K562 (cell line): ENCODE data around the gene CFL2. TPM values are rescaled to one million over a fixed set of nuclear protein-coding genes. Genes with fewer than 3 reads are reported as not detected.

Source experiments
- ATAC-seq: fragments of 200-7000 bp; cut with Tn5 transposase; 3 replicates; pipeline ENCODE4 v1.9.1; 2020; ENCODE audit warnings: moderate library complexity
- BruUV-seq: library from RNA; stranded (reverse); fragments of 400-500 nt; replicated peaks from 2 replicates; lab custom pipeline; 2021; lab: Mats Ljungman, UMichigan
- CTCF ChIA-PET: fragments of 300-600 bp; formaldehyde crosslinking; extraction: SDS; loops from one replicate; lab custom pipeline; 2021; ENCODE audit warnings: low intra/inter-chr PET ratio; lab: Yijun Ruan, JAX
- POLR2A ChIA-PET: fragments of 300-600, 350-650 bp; sonication (Branson Sonifier 250); formaldehyde crosslinking; extraction: SDS; loops from one replicate; lab custom pipeline; 2021; ENCODE audit warnings: antibody characterized with exemption, inconsistent platforms; lab: Yijun Ruan, JAX
- DNase-seq, 4 experiments: peaks; one replicate each; pipeline versions ENCODE4 v3.0.0 to v3.0.0-alpha.2; 2011 to 2018; ENCODE audit warnings: low spot score in 3 of 4, mixed read lengths in 3 of 4; ENCODE audit errors: extremely low read depth in 1 of 4
- FAIRE-seq: peaks from 2 replicates; lab custom pipeline; 2011; peaks lifted over from hg19 to GRCh38; lab: Jason Lieb, UNC
- H2AFZ ChIP-seq: 2 replicates; pipeline ENCODE4 v1.6.0; 2011; ENCODE audit warnings: low read depth, low read length, control low read depth, inconsistent platforms
- H3K27ac ChIP-seq: fragments of 200-600 bp; 3 replicates; pipeline ENCODE4 v1.8.0; 2011; ENCODE audit warnings: low read depth, mild to moderate bottlenecking, control low read depth, inconsistent platforms, low read length, moderate library complexity, mixed read lengths; ENCODE audit errors: extremely low read depth
- H3K27me3 ChIP-seq, 2 experiments: fragments of 300-600 bp in 1 of 2; 2 replicates in 1 of 2; 3 replicates in 1 of 2; pipeline versions ENCODE4 v1.6.0 to v1.8.0; 2011; ENCODE audit warnings: inconsistent platforms in 2 of 2, low read length in 2 of 2, mild to moderate bottlenecking in 1 of 2, mixed read lengths in 1 of 2, moderate library complexity in 1 of 2; ENCODE audit not compliant: control insufficient read depth in 2 of 2, insufficient read depth in 2 of 2
- H3K36me3 ChIP-seq: fragments of 300-600 bp; 3 replicates; pipeline ENCODE4 v1.8.0; 2011; ENCODE audit warnings: mild to moderate bottlenecking, low read length, inconsistent platforms; ENCODE audit not compliant: control insufficient read depth, insufficient read depth
- H3K4me1 ChIP-seq, 2 experiments: fragments of 200-600 bp in 1 of 2; replicated peaks in 1 of 2; 2 replicates in 1 of 2; 3 replicates in 1 of 2; pipeline versions ENCODE4 v1.5.1 to v1.8.0; 2011; ENCODE audit warnings: inconsistent platforms in 2 of 2, low read length in 2 of 2, mild to moderate bottlenecking in 1 of 2, mixed read lengths in 1 of 2, moderate library complexity in 1 of 2; ENCODE audit not compliant: control insufficient read depth in 2 of 2, insufficient read depth in 2 of 2
- H3K4me2 ChIP-seq: 2 replicates; pipeline ENCODE4 v1.6.1; 2011; ENCODE audit warnings: low read length, control low read depth, inconsistent platforms, mixed read lengths; ENCODE audit not compliant: insufficient read depth
- H3K4me3 ChIP-seq: fragments of 200-600 bp; sonication (generic), shearing (Covaris generic); 2 replicates; pipeline ENCODE4 v1.5.1; 2016; ENCODE audit warnings: control low read depth, inconsistent platforms
- H3K79me2 ChIP-seq: fragments of 200-600 bp; 3 replicates; pipeline ENCODE4 v1.8.0; 2011; ENCODE audit warnings: low read length, inconsistent platforms; ENCODE audit not compliant: control insufficient read depth, insufficient read depth
- H3K9ac ChIP-seq, 2 experiments: 2 replicates each; pipeline versions ENCODE4 v1.6.0 to v1.6.1; 2011; ENCODE audit warnings: low read depth in 2 of 2, low read length in 2 of 2, control low read depth in 1 of 2, inconsistent platforms in 1 of 2, mild to moderate bottlenecking in 1 of 2, mixed read lengths in 1 of 2; ENCODE audit not compliant: insufficient read depth in 1 of 2
- H3K9me1 ChIP-seq: one replicate; pipeline ENCODE4 v1.6.0; 2011; ENCODE audit warnings: inconsistent platforms, mild to moderate bottlenecking, low read length, moderate library complexity; ENCODE audit not compliant: control insufficient read depth, insufficient read depth
- H3K9me3 ChIP-seq: replicated peaks from 2 replicates; pipeline ENCODE4 v1.5.1; 2011; ENCODE audit warnings: low read depth, low read length, inconsistent platforms; ENCODE audit not compliant: control insufficient read depth, insufficient read depth
- H4K20me1 ChIP-seq: replicated peaks from 2 replicates; pipeline ENCODE4 v1.6.1; 2011; ENCODE audit warnings: low read length, inconsistent platforms, mixed read lengths; ENCODE audit not compliant: control insufficient read depth, insufficient read depth
- CAMTA2 ChIP-seq: fragments of 250-450 bp; sonication (Bioruptor Pico); conservative IDR thresholded peaks from 2 replicates; pipeline ENCODE4 v1.5.1; 2022
- MAFG ChIP-seq: fragments of 450-650 bp; conservative IDR thresholded peaks from 2 replicates; pipeline ENCODE4 v1.6.1; 2016; ENCODE audit warnings: missing genetic modification characterization, missing compliant biosample characterization
- SPI1 ChIP-seq: IDR thresholded peaks from 2 replicates; pipeline ENCODE4 v1.6.1; 2011; ENCODE audit warnings: low read depth, low read length, control low read depth, borderline replicate concordance
- TEAD4 ChIP-seq, 2 experiments: sonication (generic) in 1 of 2; formaldehyde crosslinking in 1 of 2; IDR thresholded peaks; 2 replicates each; pipeline versions ENCODE4 v1.6.1 to v1.8.0; 2012 to 2022; ENCODE audit warnings: borderline replicate concordance in 1 of 2, inconsistent platforms in 1 of 2, low read length in 1 of 2, mild to moderate bottlenecking in 1 of 2, missing genetic modification reagents in 1 of 2
- ZNF165 ChIP-seq: fragments of 250-450 bp; sonication (Bioruptor Pico); IDR thresholded peaks from 2 replicates; pipeline ENCODE4 v1.4.0; 2020; ENCODE audit warnings: borderline replicate concordance
- WGBS: fragments of 100-300 bp; shearing (Covaris generic); methylation state at CpG from one replicate; pipeline ENCODE4 v1.1.6; 2016; ENCODE audit warnings: low coverage, mixed read lengths; ENCODE audit not compliant: insufficient coverage; ENCODE audit errors: missing lambda C conversion rate; 5-methylcytosine and 5-hydroxymethylcytosine counted together
- in situ Hi-C: fragments of 300-500 bp; cut with MboI; formaldehyde crosslinking; loops from 4 replicates; pipeline ENCODE4 v1.15.0; 2018; ENCODE audit warnings: inconsistent platforms, mixed read lengths
- intact Hi-C: fragments of 100-400 bp; cut with micrococcal nuclease; formaldehyde crosslinking; loops from 2 replicates; pipeline ENCODE4 v1.14.2; 2022
- polyA plus RNA-seq, 8 experiments: library from polyadenylated mRNA; depleted of rRNA in 4 of 8; stranded (reverse) in 5 of 8; unstranded in 3 of 8; fragments of >200 nt; fragmentation: Nextera tagmentation in 2 of 8; fragmentation: Illumina TruSeq in 1 of 8; extraction: Ambion mirVana in 2 of 8; extraction: Trizol in 1 of 8; gene quantifications; 2 replicates each; pipeline versions ENCODE4 v1.2.1 to v1.2.3, GENCODE V29; 2011 to 2014; ENCODE audit warnings: inconsistent platforms in 1 of 8, missing spikeins in 1 of 8
- total RNA-seq, 7 experiments: library from RNA; depleted of rRNA in 6 of 7; stranded (reverse); fragments of >200 nt in 6 of 7; fragmentation: Illumina TruSeq in 2 of 7; extraction: Trizol in 2 of 7; gene quantifications; 2 replicates each; pipeline versions ENCODE4 v1.2.1 to v1.2.3, GENCODE V29; 2011 to 2021; ENCODE audit warnings: low replicate concordance in 1 of 7
- TF ChIP-seq, protein P1 (sequence below): conservative IDR thresholded peaks from 2 replicates; pipeline ENCODE4 v1.6.1; 2011; ENCODE audit warnings: low read depth, mild to moderate bottlenecking, low read length; ENCODE audit not compliant: control insufficient read depth
- TF ChIP-seq, protein P2 (sequence below): fragments of 450-650 bp; IDR thresholded peaks from 2 replicates; pipeline ENCODE4 v1.6.1; 2016
- TF ChIP-seq, protein P3 (sequence below): sonication (generic); formaldehyde crosslinking; IDR thresholded peaks from 2 replicates; pipeline ENCODE4 v1.8.1; 2023; ENCODE audit warnings: mild to moderate bottlenecking, missing genetic modification reagents

The CFL2 gene
- total and polyA plus RNA-seq, 9 of the 15 experiments (the other 6 are each of a cell fraction or from before 2014, with no cell fraction given) = 2.0 to 12.7 (median 5.1) TPM

DNA sequence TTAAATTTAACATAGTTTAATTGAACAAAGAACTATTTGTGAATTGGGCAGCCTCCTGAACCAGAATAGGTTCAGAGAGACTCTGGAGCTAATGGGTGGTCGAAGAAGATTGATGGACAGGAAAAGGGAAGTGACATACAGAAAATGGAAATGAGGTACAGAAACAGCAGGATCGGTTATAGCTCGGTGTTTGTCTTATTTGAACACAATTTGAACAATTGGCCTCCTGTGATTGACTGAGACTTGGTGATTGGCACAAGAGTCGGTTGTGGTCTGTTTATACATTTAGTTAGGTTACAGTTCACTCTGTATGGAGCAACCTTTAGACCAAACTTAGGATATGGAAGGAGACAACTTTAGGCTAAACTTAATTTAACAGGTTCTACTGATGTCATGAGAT is 18.4 kb upstream of the CFL2 start:
- 9% methylated on average over 4 of the region's 4 CpGs for WGBS
- Histone ChIP-seq H3K9me1 (no peaks in the 10 kb centered on the region), H3K27me3 (no peaks in the 10 kb centered on the region), H2AFZ (0 out of 2 replicates have a peak overlapping the region, but pooled peaks have one; percentile 14), H3K4me3 (no peak overlapping the region), H3K9ac (no peak overlapping the region), H3K4me1 (no peaks in the 10 kb centered on the region), H3K9me3 (no peaks in the 10 kb centered on the region), H3K4me2 (no peak overlapping the region), H3K79me2 (no peaks in the 10 kb centered on the region), H3K27ac (no peak overlapping the region), H3K36me3 (no peaks in the 10 kb centered on the region), H4K20me1 (no peaks in the 10 kb centered on the region)
- ATAC-seq (no peak), FAIRE-seq (no peak), DNase-seq (no peak)
- POLR2A ChIA-PET = no interaction called here
- CTCF ChIA-PET = no interaction called here
- TF ChIP-seq, protein P1, sequence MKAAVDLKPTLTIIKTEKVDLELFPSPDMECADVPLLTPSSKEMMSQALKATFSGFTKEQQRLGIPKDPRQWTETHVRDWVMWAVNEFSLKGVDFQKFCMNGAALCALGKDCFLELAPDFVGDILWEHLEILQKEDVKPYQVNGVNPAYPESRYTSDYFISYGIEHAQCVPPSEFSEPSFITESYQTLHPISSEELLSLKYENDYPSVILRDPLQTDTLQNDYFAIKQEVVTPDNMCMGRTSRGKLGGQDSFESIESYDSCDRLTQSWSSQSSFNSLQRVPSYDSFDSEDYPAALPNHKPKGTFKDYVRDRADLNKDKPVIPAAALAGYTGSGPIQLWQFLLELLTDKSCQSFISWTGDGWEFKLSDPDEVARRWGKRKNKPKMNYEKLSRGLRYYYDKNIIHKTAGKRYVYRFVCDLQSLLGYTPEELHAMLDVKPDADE = no peak
- peak; percentile 55; the same call in 1 of the 2 replicates for TF ChIP-seq SPI1
- no peak for TF ChIP-seq MAFG (tag)
- TF ChIP-seq, protein P2, sequence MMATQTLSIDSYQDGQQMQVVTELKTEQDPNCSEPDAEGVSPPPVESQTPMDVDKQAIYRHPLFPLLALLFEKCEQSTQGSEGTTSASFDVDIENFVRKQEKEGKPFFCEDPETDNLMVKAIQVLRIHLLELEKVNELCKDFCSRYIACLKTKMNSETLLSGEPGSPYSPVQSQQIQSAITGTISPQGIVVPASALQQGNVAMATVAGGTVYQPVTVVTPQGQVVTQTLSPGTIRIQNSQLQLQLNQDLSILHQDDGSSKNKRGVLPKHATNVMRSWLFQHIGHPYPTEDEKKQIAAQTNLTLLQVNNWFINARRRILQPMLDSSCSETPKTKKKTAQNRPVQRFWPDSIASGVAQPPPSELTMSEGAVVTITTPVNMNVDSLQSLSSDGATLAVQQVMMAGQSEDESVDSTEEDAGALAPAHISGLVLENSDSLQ = peak; percentile 37
- TF ChIP-seq CAMTA2 (CRISPR knock-in tag) = no peak
- TF ChIP-seq, protein P3, sequence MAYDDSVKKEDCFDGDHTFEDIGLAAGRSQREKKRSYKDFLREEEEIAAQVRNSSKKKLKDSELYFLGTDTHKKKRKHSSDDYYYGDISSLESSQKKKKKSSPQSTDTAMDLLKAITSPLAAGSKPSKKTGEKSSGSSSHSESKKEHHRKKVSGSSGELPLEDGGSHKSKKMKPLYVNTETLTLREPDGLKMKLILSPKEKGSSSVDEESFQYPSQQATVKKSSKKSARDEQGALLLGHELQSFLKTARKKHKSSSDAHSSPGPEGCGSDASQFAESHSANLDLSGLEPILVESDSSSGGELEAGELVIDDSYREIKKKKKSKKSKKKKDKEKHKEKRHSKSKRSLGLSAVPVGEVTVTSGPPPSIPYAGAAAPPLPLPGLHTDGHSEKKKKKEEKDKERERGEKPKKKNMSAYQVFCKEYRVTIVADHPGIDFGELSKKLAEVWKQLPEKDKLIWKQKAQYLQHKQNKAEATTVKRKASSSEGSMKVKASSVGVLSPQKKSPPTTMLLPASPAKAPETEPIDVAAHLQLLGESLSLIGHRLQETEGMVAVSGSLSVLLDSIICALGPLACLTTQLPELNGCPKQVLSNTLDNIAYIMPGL (CRISPR knock-in tag) = no peak
- no peak for TF ChIP-seq TEAD4 (IDR thresholded peaks at IDR 0.05; ENCODE audit: low read length)
- TF ChIP-seq TEAD4 (CRISPR knock-in tag; IDR thresholded peaks at IDR 0.05; ENCODE audit: borderline replicate concordance) = no peak
- TF ChIP-seq ZNF165 (CRISPR knock-in tag) = no peak
- no TSS peak for BruUV-seq
- in situ Hi-C loops (no loop called here), intact Hi-C loops (no loop called here)
